HCT116 (cell line): ENCODE results near the gene CDH26. TPM values are rescaled to one million over a fixed set of nuclear protein-coding genes. Genes with fewer than 3 reads are reported as not detected.

Experiments used
- ATAC-seq: fragments of 200-7000 bp; cut with Tn5 transposase; 2 replicates; pipeline ENCODE4 v1.9.1; 2020; ENCODE audit warnings: mild to moderate bottlenecking, moderate library complexity
- BruUV-seq: library from RNA; stranded (reverse); fragments of 400-500 nt; replicated peaks from 2 replicates; lab custom pipeline; 2021; lab: Mats Ljungman, UMichigan
- CTCF ChIA-PET: fragments of 300-600 bp; sonication (Branson Sonifier 250); formaldehyde crosslinking; loops from one replicate; lab custom pipeline; 2021; ENCODE audit warnings: antibody characterized with exemption; lab: Charles Lee
- POLR2A ChIA-PET: fragments of 300-600, 350-600 bp; sonication (Branson Sonifier 250); formaldehyde crosslinking; loops from one replicate; lab custom pipeline; 2021; ENCODE audit warnings: antibody characterized with exemption; lab: Charles Lee
- RAD21 ChIA-PET, 2 experiments: fragments of 300-600 bp; sonication (Branson Sonifier 250); formaldehyde crosslinking; loops; one replicate each; lab custom pipeline; 2023; ENCODE audit warnings: low total read pairs in 2 of 2; ENCODE audit not compliant: uncharacterized antibody in 2 of 2, unreplicated experiment in 2 of 2, low non-redundant PET in 1 of 2; lab: Charles Lee
- DNase-seq: peaks from one replicate; pipeline ENCODE4 v3.0.0-alpha.2; 2010; ENCODE audit warnings: low read depth, low spot score
- H2AFZ ChIP-seq: fragments of 200-600 bp; shearing (Covaris generic), sonication (generic); 2 replicates; pipeline ENCODE4 v1.6.1; 2017; ENCODE audit warnings: low read depth, mixed run types, mixed read lengths, antibody characterized with exemption, low read length; ENCODE audit not compliant: poor library complexity, severe bottlenecking
- H3K27ac ChIP-seq: 2 replicates; pipeline ENCODE4 v1.5.1; 2012; ENCODE audit warnings: low read depth, low read length
- H3K27me3 ChIP-seq: fragments of 200-600 bp; sonication (generic); 2 replicates; pipeline ENCODE4 v1.6.1; 2016; ENCODE audit warnings: mixed run types, low read length, mixed read lengths; ENCODE audit not compliant: insufficient read depth
- H3K36me3 ChIP-seq, 2 experiments: fragments of 200-500 bp in 1 of 2; fragments of 200-600 bp in 1 of 2; sonication (Bioruptor generic) in 1 of 2; sonication (generic) in 1 of 2; 2 replicates each; pipeline versions ENCODE4 v1.5.1 to v1.6.1; 2014 to 2016; ENCODE audit warnings: low read length in 2 of 2, inconsistent platforms in 1 of 2, mixed read lengths in 1 of 2, mixed run types in 1 of 2; ENCODE audit not compliant: insufficient read depth in 2 of 2, control insufficient read depth in 1 of 2
- H3K4me1 ChIP-seq, 2 experiments: fragments of 200-600 bp in 1 of 2; sonication (generic) in 1 of 2; 2 replicates each; pipeline versions ENCODE4 v1.5.1 to v1.6.1; 2012 to 2017; ENCODE audit warnings: low read length in 2 of 2, inconsistent platforms in 1 of 2, mild to moderate bottlenecking in 1 of 2, mixed read lengths in 1 of 2, mixed run types in 1 of 2, moderate library complexity in 1 of 2; ENCODE audit not compliant: insufficient read depth in 2 of 2, control insufficient read depth in 1 of 2
- H3K4me2 ChIP-seq: fragments of 200-600 bp; sonication (generic); 2 replicates; pipeline ENCODE4 v1.6.1; 2017; ENCODE audit warnings: mixed run types, low read length, mixed read lengths
- H3K4me3 ChIP-seq, 2 experiments: fragments of 200-600 bp in 1 of 2; sonication (generic) in 1 of 2; replicated peaks in 1 of 2; 2 replicates each; pipeline ENCODE4 v1.5.1; 2011 to 2016; ENCODE audit warnings: low read length in 2 of 2, control low read depth in 1 of 2, low read depth in 1 of 2, mild to moderate bottlenecking in 1 of 2, mixed read lengths in 1 of 2, mixed run types in 1 of 2
- H3K79me2 ChIP-seq: fragments of 200-600 bp; sonication (generic); 2 replicates; pipeline ENCODE4 v1.6.1; 2017; ENCODE audit warnings: mild to moderate bottlenecking, mixed run types, low read length, moderate library complexity, mixed read lengths; ENCODE audit not compliant: insufficient read depth
- H3K9ac ChIP-seq: fragments of 200-600 bp; sonication (generic); 2 replicates; pipeline ENCODE4 v1.6.1; 2016; ENCODE audit warnings: low read length, mixed read lengths
- H3K9me2 ChIP-seq: fragments of 200-600 bp; sonication (generic), shearing (Covaris generic); 2 replicates; pipeline ENCODE4 v1.6.1; 2017; ENCODE audit warnings: mixed run types, mild to moderate bottlenecking, moderate library complexity; ENCODE audit not compliant: insufficient read depth
- H3K9me3 ChIP-seq, 2 experiments: fragments of 200-500 bp in 1 of 2; fragments of 200-600 bp in 1 of 2; sonication (Bioruptor generic) in 1 of 2; sonication (generic) in 1 of 2; 2 replicates each; pipeline ENCODE4 v1.6.1; 2014 to 2017; ENCODE audit warnings: low read length in 2 of 2, mixed read lengths in 2 of 2, inconsistent platforms in 1 of 2, low read depth in 1 of 2, mild to moderate bottlenecking in 1 of 2, mixed run types in 1 of 2, moderate library complexity in 1 of 2; ENCODE audit not compliant: control insufficient read depth in 1 of 2, insufficient read depth in 1 of 2
- H4K20me1 ChIP-seq: fragments of 200-600 bp; sonication (generic), shearing (Covaris generic); 2 replicates; pipeline ENCODE4 v1.6.1; 2017; ENCODE audit warnings: mixed run types, mild to moderate bottlenecking, moderate library complexity; ENCODE audit not compliant: insufficient read depth
- ELF1 ChIP-seq: IDR thresholded peaks from 2 replicates; pipeline ENCODE4 v1.6.1; 2012; ENCODE audit warnings: low read depth, borderline replicate concordance
- EZH2phosphoT487 ChIP-seq: fragments of 200-600 bp; IDR thresholded peaks from 2 replicates; pipeline ENCODE4 v1.6.1; 2018; ENCODE audit warnings: antibody characterized with exemption, borderline replicate concordance
- FOSL1 ChIP-seq: IDR thresholded peaks from 2 replicates; pipeline ENCODE4 v1.6.1; 2012; ENCODE audit warnings: low read depth
- JUND ChIP-seq: IDR thresholded peaks from 2 replicates; pipeline ENCODE4 v1.6.1; 2012
- POLR2A ChIP-seq: IDR thresholded peaks from 2 replicates; pipeline ENCODE4 v1.7.0; 2011; ENCODE audit warnings: borderline replicate concordance; ENCODE audit not compliant: insufficient read depth, insufficient read length; ENCODE audit errors: extremely low read depth
- POLR2AphosphoS5 ChIP-seq: IDR thresholded peaks from 2 replicates; pipeline ENCODE4 v1.6.1; 2011; ENCODE audit warnings: mild to moderate bottlenecking, low read depth, low read length, moderate library complexity
- SIN3A ChIP-seq: IDR thresholded peaks from 2 replicates; pipeline ENCODE4 v1.6.1; 2012; ENCODE audit warnings: low read depth
- SRF ChIP-seq: IDR thresholded peaks from 2 replicates; pipeline ENCODE4 v1.6.1; 2012; ENCODE audit warnings: low read depth
- YY1 ChIP-seq: IDR thresholded peaks from 2 replicates; pipeline ENCODE4 v1.6.1; 2011; ENCODE audit warnings: low read length, low read depth, moderate library complexity, mild to moderate bottlenecking; ENCODE audit not compliant: insufficient replicate concordance; ENCODE audit errors: extremely low read depth
- ZNF274 ChIP-seq: fragments of 200-500 bp; sonication (Bioruptor generic); IDR thresholded peaks from 2 replicates; pipeline ENCODE4 v1.6.1; 2014; ENCODE audit warnings: mild to moderate bottlenecking, low read depth, low read length, inconsistent platforms
- intact Hi-C: fragments of 100-400 bp; cut with micrococcal nuclease; formaldehyde crosslinking; loops from 2 replicates; pipeline ENCODE4 v1.10.0; 2022
- total RNA-seq: library from RNA; stranded (reverse); gene quantifications from one replicate; pipeline ENCODE4 v1.2.1, GENCODE V29; 2021; ENCODE audit not compliant: unreplicated experiment
- TF ChIP-seq, protein P1 (sequence below): IDR thresholded peaks from 2 replicates; pipeline ENCODE4 v1.6.1; 2012; ENCODE audit warnings: low read depth

CDH26 gene
- total RNA-seq, 1 experiment from 2014 or later, result 0.34 TPM

DNA sequence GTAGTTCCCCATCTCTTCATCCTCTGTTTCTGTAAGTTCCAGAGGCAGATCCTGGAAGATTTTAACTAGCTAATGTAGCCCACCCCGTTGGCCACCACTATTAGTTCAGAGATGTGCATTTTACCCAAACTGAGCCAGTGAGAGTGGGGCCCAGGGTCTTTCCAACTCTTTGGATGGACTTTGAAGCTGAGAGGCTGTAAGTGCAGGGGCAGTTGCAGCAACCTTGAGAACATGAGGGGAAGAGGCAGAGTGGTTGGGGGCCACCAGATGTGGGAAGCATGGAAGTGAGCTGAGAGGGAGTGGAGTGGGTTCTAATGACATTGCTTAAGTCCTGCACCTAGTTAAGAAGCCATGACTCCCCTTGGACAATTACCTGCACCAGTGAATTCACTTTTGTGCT lies 72.2 kb downstream of the CDH26 start:
- no peak overlapping the region for H3K4me3 ChIP-seq
- H3K79me2 ChIP-seq, result no peaks in the 10 kb centered on the region
- 0 out of 2 replicates have a peak, but pooled peaks cover 4% of the 10 kb centered on the region for H3K27me3 ChIP-seq
- ChIA-PET CTCF (no interaction called here), POLR2A (no interaction called here), RAD21 (no interaction called here)
- H3K9me2 ChIP-seq, result no peaks in the 10 kb centered on the region
- TF ChIP-seq POLR2AphosphoS5, result no peak
- TF ChIP-seq FOSL1, result no peak
- no peak for TF ChIP-seq SIN3A
- no peak for TF ChIP-seq YY1
- no peak for TF ChIP-seq EZH2phosphoT487
- no peak for TF ChIP-seq POLR2A
- no peak for TF ChIP-seq JUND
- no peak for TF ChIP-seq ZNF274
- TF ChIP-seq, protein P1, sequence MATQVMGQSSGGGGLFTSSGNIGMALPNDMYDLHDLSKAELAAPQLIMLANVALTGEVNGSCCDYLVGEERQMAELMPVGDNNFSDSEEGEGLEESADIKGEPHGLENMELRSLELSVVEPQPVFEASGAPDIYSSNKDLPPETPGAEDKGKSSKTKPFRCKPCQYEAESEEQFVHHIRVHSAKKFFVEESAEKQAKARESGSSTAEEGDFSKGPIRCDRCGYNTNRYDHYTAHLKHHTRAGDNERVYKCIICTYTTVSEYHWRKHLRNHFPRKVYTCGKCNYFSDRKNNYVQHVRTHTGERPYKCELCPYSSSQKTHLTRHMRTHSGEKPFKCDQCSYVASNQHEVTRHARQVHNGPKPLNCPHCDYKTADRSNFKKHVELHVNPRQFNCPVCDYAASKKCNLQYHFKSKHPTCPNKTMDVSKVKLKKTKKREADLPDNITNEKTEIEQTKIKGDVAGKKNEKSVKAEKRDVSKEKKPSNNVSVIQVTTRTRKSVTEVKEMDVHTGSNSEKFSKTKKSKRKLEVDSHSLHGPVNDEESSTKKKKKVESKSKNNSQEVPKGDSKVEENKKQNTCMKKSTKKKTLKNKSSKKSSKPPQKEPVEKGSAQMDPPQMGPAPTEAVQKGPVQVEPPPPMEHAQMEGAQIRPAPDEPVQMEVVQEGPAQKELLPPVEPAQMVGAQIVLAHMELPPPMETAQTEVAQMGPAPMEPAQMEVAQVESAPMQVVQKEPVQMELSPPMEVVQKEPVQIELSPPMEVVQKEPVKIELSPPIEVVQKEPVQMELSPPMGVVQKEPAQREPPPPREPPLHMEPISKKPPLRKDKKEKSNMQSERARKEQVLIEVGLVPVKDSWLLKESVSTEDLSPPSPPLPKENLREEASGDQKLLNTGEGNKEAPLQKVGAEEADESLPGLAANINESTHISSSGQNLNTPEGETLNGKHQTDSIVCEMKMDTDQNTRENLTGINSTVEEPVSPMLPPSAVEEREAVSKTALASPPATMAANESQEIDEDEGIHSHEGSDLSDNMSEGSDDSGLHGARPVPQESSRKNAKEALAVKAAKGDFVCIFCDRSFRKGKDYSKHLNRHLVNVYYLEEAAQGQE, result no peak
- no peak for TF ChIP-seq ELF1
- TF ChIP-seq SRF, result no peak
- H3K36me3 ChIP-seq, result no peaks in the 10 kb centered on the region
- BruUV-seq, result no TSS peak
- no peaks in the 10 kb centered on the region for H3K9me3 ChIP-seq
- no peak overlapping the region for H3K4me2 ChIP-seq
- no peak overlapping the region for H3K9ac ChIP-seq
- H3K27ac ChIP-seq, result no peak overlapping the region
- H2AFZ ChIP-seq, result no peak overlapping the region
- H3K4me1 ChIP-seq, result no peaks in the 10 kb centered on the region
- ATAC-seq (no peak), DNase-seq (no peak)
- H4K20me1 ChIP-seq, result no peaks in the 10 kb centered on the region
- intact Hi-C loops, result no loop called here
